Coronary artery (tissue), 2 donors: ENCODE measurements around the gene CSNK1A1L.
"Not testable (repeated sequence)": the region's sequence is repeated elsewhere in the genome, so short reads cannot be mapped to it uniquely, and the experiment has no call there.

ENCODE experiments used
- DNase-seq: peaks from one replicate; pipeline ENCODE4 v3.0.0-alpha.2; 2017; ENCODE audit warnings: low spot score
- H3K27ac ChIP-seq, 2 donors: fragments of 200-600 bp; sonication (generic); one replicate each; pipeline ENCODE4 v1.5.1; 2016 to 2019
- H3K4me3 ChIP-seq: fragments of 200-600 bp; sonication (generic); 2 replicates; pipeline ENCODE4 v1.5.1; 2016; ENCODE audit warnings: mild to moderate bottlenecking, moderate library complexity
- CTCF ChIP-seq: fragments of 200-600 bp; sonication (generic); IDR thresholded peaks from one replicate; pipeline ENCODE4 v1.5.1; 2019; ENCODE audit warnings: antibody characterized with exemption

The CSNK1A1L gene

GRCh38 chr13:37069597-37070103 lies 35.8 kb downstream of the CSNK1A1L start:
- Histone ChIP-seq H3K4me3 (no peak overlapping the region), H3K27ac (no peak overlapping the region)
- TF ChIP-seq CTCF = no peak
- no peak for DNase-seq

- Histone ChIP-seq H3K4me3 (no peak overlapping the region), H3K27ac (no peak overlapping the region)
- no peak for TF ChIP-seq CTCF
- no peak for DNase-seq
Measured at GRCh38 chr13:37068962-37069361, 36.5 kb downstream of the CSNK1A1L start.

DNA sequence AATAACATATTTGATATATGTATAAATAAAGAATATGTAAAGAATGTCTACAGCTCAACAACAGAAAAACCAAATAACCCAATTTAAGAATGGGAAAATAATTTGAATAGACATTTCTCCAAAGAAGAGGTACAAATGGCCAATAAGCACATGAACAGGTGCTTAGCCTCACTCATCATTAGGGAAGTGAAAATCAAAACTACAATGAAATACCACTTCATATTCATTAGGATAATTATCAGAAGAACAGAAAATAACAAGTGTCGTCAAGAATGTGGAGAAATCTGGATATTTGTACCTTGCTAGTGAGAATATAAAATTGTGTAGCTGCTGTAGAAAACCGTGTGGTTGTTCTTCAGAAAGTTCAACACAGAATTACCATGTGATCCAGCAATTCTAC lies 37.6 kb downstream of the CSNK1A1L start:
- DNase-seq = no peak
- no peak for TF ChIP-seq CTCF
- Histone ChIP-seq H3K4me3 (no peak overlapping the region), H3K27ac (no peak overlapping the region)

DNA sequence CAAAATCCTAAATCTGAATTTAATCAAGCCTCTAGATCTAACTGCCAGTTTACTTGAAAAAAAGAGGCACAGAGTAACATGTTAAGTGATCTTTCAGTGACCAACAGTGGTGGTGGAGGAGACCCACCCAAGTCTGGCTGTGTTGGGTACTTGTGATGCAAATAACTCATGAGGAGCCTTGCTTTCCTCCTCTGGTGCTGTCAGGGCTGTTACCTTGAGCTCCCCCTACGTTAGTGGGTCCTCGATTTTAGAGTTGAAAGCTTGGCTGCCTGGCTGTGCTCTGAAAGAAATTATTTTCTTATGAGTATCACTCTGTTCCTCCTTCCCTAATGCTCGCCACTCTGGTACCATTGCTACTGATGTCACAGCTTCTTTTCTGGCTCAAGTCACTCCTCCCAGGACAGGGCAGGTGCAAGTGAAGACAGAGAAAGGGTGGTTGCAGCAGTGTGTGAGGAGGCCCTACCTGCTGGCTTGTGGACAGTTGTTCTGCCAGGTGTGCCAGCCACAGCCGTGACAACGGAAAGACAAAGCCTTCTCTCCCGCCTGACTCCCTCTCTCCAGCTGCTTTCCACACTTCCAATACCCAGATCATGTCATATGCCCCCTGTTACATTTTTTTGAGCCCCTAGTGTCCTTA lies 39.5 kb downstream of the CSNK1A1L start:
- no peak for DNase-seq
- no peak overlapping the region for H3K27ac ChIP-seq
- no peak for TF ChIP-seq CTCF
- H3K4me3 ChIP-seq = no peak overlapping the region

DNA sequence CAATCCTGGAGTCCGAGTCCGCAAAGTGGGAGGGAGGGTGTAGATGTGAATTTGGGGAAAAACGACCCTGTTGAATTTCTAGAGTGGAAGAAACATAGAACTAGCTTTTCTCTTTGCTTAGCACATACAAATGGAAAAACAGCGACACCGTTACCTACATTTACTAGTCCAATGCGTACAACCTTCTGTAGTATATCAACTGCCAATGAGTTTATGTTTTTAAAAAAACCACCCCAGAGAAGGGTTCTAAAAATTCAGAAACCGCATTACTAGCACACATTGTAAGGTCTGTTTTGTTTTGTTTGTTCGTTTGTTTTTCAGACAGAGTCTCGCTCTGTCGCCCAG lies 45.6 kb downstream of the CSNK1A1L start:
- peak overlapping the region; percentile 81 for H3K4me3 ChIP-seq
- no peak for TF ChIP-seq CTCF
- peak overlapping the region; percentile 73 to 88 for H3K27ac ChIP-seq
- DNase-seq = no peak

DNA sequence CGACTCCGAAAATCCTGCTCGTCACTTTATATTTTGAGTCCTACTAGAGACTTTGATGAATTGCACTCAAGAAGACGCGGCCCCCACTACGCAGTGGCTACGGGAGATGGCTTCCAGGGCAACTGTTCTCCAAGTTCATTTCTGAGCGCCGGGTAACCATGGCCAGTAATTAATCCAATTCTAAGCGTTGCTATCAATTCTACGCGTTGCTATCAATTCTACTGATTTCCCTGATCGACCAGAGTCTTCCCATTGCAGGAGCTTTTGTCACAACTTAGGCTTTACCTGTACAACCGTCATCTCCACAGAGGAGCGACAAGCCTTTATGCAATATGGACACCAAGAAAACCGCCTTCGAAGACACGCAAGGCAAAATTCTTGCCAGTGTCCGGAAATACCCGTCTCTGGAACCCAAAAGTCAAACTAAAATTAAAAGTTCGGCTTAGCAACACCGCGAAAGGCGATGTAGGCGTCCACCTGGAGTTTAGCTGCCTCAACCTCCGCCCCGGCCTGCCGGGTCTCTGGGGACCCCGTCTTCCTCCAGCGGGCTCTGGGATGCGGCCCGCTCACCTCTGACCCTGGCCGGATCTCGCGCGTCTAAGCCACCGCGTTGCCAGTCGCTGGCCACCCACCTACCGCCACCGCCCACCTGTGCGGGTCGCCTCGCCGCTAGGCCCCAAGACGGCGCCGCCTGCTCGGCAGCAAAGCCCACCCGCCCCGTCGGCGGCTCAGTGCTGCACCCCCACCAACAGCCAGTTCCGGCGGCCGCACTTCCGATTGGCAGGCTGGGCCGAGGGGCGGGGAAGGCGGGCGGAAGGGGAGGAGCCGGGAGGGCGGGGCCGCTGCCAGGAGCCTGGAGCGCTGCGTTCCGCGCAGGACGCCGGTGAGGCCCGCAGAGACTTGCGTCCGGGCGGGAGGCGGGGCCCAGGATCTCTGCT lies 46.3 kb downstream of the CSNK1A1L start, which contains the start of gene SUPT20H:
TSS of gene SUPT20H (minus strand) at position 779 of the 938 bp plus-strand sequence. CDS start 8,198 bp downstream, outside the sequence.
- Histone ChIP-seq H3K4me3 (peak within 1 kb of the TSS; percentile 81), H3K27ac (peak within 1 kb of the TSS; percentile 73 to 88)
- TF ChIP-seq CTCF = no peak
- DNase-seq = peak; percentile 95

- not testable (repeated sequence) for H3K27ac ChIP-seq, DNase-seq, H3K4me3 ChIP-seq
Measured at GRCh38 chr13:37056228-37056627, 49.2 kb downstream of the CSNK1A1L start.
